ENCODE measurements around the gene ZNF133.
"Not testable (repeated sequence)": the region's sequence is repeated elsewhere in the genome, so short reads cannot be mapped to it uniquely, and the experiment has no call there.

The ZNF133 gene

DNA sequence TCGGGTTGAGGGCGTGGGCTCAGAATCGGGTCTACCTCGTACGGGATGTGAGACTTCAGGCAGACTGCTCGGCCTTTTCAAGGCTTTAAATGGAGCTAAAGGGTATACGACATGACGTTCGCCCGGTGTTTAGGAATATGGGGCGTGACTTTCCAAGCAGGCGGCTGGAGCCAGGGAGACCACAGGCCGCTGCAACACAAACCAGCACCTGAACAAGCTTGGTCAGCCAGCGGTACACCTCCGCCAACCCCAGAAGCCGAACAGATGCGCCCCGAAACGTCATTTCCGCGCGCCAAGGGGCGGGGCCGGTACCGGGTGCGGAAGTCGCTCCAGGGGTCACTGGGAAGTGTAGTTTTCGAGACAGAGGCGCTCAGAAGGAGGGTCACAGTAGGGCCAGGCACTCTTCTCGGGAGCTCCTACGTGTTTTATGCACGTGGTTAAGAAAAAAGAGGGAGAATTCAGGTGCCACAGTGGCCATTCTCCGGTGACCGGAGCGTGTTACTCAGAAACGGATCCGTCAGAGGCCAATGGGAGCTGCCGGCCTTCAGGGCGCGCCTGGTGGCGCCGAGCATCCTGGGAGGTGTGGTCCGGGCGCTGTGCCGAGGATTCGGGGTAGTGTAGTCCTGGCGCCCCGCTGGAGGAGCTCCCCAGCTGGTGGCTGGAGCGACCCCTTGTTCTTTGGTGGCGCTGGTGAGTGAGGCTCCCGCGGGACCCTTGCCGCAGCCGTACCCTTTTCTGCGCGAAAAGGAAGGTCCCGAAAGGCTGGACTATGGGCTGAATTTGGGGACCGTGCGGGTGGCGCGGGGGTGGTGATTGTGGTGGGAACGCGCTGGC is at the start of gene ZNF133:
Gene ZNF133 (plus strand): TSS at position 613 of the 834 bp plus-strand sequence. CDS start 17,160 bp downstream, outside the sequence.
- peak; percentile 95 to 97 for DNase-seq

DNA sequence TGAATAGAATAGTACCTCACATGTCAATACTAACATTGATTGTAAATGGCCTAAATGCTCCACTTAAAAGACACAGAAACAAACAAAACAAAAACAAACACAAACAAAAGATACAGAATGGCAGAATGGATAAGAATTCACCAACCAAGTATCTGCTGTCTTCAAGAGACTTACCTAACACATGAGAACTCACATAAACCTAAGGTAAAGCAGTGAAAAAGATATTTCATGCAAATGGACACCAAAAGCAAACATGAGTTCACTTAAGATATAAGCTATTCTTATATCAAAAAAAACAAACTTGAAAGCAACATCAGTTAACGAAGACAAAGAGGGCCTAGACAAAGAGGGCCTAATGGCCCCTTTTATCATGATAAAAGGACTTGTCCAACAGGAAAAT is 47.3 kb upstream of the ZNF133 start:
- no peak for DNase-seq

DNA sequence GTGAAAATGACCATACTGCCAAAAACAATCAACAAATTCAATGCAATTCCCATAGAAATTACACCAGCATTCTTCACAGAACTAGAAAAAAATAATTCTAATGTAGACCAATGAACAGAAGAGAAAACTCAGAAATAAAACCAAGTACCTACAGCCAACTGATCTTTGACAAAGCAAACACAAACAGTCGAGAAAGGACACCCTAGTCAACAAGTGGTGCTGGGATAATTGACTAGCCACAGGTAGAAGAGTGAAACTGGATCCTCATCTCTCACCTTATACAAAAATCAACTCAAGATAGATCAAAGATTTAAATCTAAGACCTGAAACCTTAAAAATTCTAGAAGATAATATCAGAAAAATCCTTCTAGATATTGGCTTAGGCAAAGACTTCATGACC is 44.5 kb upstream of the ZNF133 start:
- no peak for DNase-seq

DNA sequence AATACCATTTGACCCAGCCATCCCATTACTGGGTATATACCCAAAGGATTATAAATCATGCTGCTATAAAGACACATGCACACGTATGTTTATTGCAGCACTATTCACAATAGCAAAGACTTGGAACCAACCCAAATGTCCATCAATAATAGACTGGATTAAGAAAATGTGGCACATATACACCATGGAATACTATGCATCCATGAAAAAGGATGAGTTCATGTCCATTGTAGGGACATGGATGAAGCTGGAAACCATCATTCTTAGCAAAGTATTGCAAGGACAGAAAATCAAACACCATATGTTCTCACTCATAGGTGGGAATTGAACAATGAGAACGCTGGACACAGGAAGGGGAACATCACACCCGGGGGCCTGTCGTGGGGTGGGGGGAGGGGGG is 39.8 kb upstream of the ZNF133 start:
- not testable (repeated sequence) for DNase-seq

DNA sequence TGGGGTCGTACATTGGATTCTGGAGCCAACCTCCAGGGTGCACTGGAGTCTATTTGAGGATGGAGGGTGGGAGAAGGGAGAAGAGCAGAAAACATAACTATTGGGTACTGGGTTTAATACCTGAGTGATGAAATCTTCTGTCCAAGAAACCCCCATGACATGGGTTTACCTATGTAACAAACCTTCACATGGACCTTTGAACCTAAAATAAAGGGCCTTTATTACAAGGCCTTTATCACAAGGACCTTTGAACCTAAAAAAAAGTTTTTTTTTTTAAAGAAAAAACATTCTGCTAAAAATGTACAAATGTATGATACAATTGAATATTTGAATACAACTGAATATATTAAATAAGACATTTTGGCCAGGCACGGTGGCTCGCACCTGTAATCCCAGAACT is 38.1 kb upstream of the ZNF133 start:
- DNase-seq = no peak

DNA sequence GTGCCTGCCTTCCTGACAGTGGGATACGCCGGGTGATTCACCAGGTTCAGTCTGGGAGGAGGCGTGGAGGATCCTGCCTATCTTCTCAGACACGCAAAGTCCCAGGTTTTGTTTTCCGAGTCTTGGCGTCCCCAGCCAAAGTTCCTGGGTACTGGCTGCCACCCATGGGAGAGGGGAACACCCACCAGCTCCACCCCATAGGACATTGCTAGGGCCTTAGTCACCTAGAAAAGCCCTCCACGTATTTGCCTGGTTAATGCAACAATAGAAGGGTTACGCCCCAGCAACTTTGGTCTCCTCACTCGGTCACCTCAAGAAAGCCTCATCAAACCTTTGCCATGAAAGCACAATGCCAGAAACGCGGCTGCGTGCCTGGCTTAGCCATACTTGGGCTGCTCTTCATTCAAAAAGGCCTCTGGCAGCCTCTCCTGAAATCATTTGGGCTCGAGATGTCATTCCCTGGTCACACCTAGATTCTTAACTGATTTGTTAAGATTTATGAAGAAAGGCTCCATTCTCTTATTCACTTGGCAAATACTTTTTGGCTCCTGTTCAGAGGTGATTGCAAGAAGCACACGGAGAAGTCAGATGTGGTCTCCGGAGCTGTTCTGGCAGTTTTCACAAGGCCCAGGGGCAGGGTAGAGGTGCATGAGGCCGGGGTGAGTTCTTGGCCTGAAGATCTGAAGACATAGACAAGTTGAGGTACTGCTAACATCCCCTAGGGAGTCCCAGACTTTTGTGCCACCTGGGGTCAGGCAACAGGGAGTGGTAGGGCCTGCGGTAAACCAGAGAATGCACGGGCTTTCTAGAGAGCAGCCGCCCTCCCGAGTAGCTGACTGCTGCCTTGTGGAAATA is 35.5 kb upstream of the ZNF133 start:
- no peak for DNase-seq

DNA sequence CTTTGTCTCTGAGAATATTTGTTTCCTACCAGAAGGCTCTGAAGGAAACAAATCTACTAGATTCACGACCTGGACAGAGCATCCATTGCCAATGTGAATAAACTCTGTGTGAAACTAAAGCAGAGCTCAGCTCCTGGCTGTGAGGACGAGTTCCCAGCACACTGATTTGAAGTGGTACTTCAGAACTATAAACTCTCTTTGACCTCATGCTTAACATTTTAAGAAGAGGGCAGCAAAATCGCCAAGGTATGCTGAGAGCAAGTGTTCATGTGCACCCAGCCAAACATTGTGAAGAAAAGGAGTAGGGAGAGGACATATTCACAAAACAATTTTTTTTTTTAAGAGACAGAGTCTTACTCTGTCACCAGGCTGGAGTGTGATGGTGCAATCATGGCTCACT is 33.7 kb upstream of the ZNF133 start:
- no peak for DNase-seq

DNA sequence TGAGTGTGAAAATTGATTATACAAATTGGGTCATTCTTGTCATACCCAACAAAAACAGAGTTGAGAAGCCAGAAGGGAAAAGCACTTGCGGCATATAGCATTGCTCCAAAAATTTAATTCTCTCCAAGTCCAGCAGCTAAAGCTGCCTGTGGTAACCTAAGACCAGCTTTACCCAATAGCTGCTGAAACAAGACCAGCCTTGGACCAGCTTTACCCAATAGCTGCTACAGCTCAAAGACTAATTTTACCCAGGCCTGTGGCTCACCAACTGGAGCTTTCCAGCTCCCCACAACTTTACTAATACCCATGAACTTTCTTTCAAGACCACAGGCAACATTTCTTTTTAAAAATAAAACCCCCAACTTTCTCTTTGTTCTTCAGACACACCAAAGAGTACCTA is 32.8 kb upstream of the ZNF133 start:
- DNase-seq = no peak

DNA sequence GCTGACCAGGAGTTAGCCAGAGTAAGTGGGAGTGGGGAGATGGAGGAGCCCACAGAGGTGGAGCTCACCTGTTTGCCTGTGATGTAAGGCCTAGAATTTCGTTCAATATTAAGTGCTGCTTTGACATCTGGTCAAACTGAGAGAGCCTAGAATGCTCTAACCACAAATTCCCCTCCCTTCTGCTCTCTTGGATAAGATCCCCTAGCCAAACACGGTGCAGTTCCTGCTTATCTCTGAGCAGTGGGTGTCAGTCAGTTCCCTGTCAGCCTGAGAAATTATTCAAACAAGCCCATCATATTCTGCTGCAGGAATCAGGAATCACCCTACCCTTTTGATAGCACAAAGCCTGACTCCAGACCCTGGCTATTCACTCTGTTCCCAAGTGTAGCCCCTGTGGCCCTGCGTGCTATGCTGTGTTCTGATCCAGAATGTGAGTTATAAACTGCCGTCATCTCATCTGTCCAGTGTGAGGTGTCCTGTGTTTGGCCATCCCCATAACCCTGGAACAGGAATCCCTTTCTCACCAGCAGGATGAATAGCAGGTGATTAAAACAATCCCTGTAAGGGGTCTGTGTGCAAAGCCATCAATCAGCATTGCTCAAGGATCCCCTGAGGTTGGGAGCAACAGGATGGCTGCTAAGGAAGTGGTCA is 31.8 kb upstream of the ZNF133 start:
- DNase-seq = no peak

DNA sequence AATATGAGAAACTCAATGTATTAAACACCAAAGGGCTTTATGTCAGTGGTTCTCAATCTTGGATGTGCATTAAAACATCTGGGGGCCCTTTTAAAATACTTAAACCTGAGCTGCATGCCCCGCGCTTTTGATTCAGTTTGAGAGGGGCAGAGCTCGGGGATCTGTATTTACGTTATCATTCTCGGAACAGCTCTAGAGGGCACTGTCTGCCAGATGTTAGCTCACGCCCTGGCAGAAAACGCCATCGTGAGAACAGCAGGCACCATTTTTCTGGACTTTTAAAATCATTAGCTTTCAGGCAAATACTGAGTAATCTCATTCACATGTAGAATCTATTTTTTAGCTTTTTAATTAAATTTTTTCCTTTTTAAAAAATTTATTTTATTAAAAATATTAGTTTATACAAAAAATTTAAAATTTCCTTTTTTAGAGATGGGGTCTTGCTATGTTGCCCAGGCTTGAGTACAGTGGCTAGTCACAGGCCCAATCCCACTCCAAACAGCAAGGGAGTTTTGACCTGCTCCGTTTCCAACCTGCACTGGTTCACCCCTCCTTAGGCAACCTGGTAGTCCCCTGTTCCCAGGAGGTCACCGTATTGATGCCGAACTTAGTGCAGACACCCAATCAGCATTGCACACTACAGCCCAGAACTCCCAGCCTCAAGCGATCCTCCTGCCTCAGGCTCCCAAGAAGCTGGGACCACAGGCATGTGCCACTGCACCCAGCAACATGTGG is 30.0 kb upstream of the ZNF133 start:
- no peak for DNase-seq

DNA sequence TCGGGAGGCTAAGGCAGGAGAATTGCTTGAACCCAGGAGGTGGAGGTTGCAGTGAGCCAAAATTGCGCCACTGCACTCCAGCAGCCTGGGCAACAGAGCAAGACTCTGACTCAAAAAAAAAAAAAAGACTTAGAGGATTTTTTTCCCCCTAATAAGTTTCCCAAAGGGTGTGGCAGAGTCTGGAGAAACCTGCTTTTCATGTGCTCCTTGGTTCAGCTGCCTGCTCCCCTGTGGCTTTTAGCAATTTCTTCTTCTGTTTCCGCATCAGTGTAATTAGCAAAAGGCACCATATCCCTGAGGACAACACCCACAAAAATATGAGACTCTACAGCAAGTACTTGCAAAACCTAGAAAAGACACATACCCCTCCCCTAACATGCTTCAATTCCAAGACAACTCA is 28.6 kb upstream of the ZNF133 start:
- no peak for DNase-seq

DNA sequence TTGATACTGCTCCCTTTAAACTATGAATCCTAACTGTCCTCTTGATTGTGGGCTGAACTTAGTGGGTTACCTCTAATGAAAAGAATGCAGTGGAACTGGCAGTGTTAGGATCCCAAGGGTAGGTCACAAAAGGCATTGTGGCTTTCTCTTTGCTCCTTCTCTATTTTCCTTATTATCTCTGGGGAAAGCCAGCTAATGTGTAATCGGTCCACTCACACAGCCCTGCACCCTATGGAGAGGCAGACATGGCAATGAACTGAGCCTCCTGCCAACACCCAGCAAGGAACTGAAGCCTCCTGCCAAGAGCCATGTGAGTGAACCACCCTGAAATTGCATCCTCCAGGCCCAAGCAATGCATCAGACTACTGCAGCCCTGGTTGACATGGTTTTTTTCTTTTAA is 24.6 kb upstream of the ZNF133 start:
- no peak for DNase-seq

DNA sequence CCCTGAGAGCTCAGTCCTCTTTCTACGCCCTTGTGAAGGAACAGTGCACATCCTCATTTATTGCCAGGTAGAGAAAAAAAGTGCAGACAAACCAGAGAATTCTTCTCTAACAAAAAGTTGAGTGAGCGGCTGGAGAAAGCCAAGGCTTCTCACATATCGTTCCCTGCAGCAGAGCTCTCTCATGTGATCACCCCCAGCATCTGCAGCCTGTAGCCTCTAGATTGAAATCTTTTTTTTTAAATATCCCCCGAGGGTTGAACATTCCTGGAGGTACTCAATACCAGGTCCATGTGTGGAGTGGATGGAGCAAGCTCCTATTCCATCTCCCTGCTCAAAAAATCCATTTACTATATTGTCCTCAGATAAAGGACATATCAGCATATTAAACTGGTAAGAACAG is 22.9 kb upstream of the ZNF133 start:
- no peak for DNase-seq

DNA sequence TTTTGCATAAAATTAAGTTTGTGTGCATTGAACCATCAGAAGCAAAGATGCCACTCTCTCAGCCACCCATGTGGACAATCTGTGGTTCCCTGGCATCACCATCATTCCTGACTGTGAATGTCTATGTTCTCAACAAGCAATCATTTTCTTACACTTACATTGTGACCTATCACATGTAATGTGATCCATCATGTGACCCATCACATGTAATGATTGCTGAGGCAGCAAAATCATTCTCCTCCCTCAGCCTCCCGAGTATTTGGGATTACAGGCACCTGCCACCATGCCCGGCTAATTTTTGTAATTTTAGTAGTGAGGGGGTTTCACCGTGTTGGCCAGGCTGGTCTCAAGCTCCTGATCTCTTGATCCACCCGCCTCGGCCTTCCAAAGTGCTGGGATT is 22.0 kb upstream of the ZNF133 start:
- DNase-seq = no peak

DNA sequence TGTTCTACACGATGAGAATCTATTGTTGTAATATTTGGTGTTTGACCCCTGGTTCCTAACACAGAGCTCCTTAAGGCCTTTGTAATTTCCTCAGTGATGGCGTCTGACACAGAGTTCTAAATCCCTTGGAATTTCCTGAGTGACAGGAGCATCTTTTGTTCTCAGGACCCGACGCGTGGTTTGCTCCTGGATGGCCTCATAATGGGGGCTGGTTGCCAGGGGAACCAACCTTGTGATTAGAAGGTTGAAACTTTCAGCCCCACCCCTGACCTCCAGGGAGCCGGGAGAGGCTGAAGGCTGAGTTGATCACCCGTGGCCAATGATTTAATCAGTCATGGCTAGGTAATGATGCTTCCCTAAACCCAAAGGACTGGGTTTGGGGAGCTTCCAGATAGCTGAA is 20.5 kb upstream of the ZNF133 start:
- no peak for DNase-seq

DNA sequence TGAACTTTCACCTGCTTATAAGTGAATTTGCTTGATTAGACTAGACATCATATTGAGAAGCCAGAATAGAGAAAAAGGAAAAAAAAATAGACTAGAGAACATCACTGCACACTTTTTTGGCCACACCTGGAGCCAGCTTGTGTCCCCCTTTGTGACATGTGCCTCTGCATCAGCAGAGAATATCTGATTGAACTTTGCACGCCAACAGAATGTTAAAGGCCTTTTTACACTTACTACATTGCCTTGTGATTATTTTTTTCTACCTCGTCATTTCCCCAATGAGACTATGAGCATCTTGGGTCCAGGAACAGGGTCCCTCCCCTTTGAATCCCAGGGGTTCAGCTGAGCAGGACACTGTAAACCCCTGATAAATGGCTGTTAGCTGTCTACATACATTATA is 17.2 kb upstream of the ZNF133 start:
- no peak for DNase-seq

DNA sequence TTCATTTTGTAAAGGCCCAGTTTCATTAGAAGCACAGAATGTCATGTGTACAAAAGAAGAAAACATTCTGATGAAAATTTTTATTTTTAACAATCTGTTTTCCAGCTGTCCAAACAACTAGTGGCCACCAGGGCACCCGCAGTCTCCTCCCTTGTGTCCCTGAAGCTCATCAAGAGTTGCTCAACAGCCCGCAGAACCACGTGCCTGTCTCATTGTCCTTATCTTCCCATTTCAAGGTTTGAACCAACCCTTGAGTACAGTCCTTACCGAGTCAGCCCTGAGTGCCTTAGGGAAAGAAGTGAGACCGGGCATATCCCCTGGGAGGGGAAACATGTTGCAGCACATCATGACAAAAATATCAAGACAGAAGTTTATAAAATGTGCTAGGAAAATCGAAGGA is 15.9 kb upstream of the ZNF133 start:
- DNase-seq = no peak

DNA sequence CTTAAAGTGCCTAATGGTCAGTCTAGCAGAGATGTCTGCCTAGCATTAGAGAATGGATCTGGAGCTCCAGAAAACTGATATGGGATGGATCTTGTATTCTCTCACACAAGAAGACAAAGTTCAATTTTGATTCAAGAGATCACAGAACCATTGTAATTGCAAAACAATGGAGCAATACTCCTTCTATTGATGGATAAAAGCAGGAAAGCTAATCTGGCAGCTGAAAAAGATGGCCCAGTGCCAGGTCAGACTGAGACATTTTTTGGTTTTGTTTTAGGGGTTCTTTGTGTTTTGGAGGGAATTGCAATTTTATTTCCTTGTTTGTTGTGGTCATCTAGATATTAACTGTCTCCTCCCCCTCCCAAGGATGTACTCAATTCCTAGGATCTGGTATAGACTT is 14.6 kb upstream of the ZNF133 start:
- no peak for DNase-seq

DNA sequence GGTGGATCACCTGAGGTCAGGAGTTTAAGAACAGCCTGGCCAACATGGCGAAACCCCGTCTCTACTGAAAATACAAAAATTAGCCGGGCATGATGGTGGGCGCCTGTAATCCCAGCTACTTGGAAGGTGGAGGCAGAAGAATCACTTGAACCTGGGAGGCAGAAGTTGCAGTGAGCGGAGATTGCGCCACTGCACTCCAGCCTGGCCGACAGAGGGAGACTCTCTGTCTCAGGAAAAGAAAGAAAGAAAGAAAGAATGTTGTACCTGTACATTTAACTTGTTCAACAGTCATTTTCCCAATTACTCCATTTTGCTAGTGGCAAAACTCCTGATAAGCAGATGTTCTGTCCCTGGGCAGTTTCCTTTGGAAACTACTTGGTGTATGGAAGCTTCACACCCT is 12.4 kb upstream of the ZNF133 start:
- not testable (repeated sequence) for DNase-seq

DNA sequence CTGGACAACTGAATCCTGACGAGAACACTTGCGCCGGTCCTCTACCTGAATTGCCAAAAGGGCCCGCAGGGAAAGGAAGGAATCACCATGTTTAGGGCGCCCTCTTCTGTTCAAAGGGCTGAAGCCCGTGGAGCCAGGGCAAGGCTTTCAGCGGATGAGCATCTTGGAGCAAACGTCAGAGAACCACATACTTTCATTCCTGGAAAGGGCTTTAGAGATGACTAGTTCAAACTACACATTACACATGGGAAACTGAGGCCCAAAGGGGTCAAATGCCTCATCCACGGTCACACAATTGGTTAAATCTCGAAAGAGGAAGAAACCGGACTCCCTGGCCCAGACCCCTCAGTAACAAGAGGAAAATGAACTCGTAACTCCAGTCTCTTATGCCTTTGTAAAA is 11.5 kb upstream of the ZNF133 start:
- DNase-seq = peak; percentile 24 to 37

DNA sequence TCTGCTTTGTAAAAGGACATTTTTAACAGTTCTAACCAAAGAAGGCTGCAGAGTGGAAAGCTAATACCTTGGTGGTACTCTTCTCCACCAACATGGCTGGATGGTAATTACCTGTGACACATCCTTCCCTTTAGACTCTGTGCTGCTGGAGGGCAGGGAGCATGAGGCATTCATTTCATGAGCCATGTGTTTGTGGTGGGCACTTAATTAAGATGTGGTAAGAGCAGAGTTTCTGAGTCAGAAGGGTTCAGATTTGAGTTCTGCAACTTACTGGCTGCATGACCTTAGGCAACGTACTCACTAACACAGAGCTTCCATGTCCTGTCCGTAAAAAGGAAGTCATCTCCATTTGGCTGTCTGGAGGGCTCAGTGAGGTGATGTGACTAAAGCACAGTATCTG is 9.1 kb upstream of the ZNF133 start:
- DNase-seq = no peak

DNA sequence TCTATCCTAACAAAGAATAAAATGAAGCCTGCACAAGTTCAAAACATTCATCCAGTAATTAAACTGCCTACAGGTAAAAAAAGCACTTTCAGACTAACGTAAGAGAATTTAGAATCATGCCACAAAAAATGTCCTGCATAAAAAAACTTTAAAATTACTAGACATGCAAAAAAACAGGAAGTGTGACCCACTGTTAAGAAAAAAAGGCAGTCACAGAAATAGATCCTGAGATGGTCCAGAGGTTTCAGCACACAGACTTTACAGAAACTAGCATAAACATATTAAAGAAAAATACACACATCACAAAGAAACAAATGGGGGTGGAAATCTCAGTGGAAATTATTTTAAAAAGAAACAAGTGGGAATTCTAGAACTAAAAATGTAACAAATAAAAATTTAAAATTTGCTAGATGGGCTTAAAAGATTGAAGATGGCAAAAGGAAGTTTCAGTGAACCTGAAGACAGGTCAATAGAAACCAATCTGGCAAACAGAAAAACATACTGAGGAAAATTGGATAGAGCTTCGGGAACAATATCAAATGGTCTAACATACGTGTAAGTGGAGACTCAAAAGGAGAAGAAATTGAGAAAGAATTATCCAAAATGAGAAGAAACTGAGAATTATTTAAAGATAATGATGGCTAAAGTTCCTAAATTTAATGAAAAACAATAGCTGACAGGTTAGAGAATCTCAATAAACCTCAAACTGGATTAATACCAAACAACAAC is 3.4 kb upstream of the ZNF133 start:
- no peak for DNase-seq
